Upper lobe of left lung (tissue), 4 donors: ENCODE results near the gene PALLD.

ENCODE experiments used
- CTCF ChIP-seq, 6 experiments: fragments of 450-650 bp in 4 of 6; fragments of 200-600 bp in 2 of 6; sonication (generic) in 2 of 6; IDR thresholded peaks; one replicate each; pipeline ENCODE4 v1.5.1; 2016 to 2019; ENCODE audit warnings: antibody characterized with exemption in 6 of 6
- EP300 ChIP-seq, 4 donors: sonication (generic); formaldehyde crosslinking; IDR thresholded peaks; one replicate each; pipeline ENCODE4 v1.5.1; 2017; ENCODE audit warnings: antibody characterized with exemption in 4 of 4, control low read depth in 2 of 4
- POLR2A ChIP-seq, 4 donors: fragments of 450-650 bp; IDR thresholded peaks; one replicate each; pipeline ENCODE4 v1.5.1; 2016 to 2017; ENCODE audit warnings: antibody characterized with exemption in 4 of 4, mild to moderate bottlenecking in 2 of 4

- TF ChIP-seq POLR2A (IDR thresholded peaks at IDR 0.05) (no peak), CTCF (IDR thresholded peaks at IDR 0.05) (no peak), EP300 (IDR thresholded peaks at IDR 0.05) (no peak)
Observed at GRCh38 chr4:168565130-168565529, 68.3 kb downstream of the PALLD start.
